Endothelial cell of umbilical vein (primary cell): ENCODE measurements around the gene RSPO3. TPM values are rescaled to one million over a fixed set of nuclear protein-coding genes. Genes with fewer than 3 reads are reported as not detected.

Source experiments
- BruUV-seq: library from RNA; stranded (reverse); fragments of 400-500 nt; replicated peaks from 2 replicates; lab custom pipeline; 2021; lab: Mats Ljungman, UMichigan
- CTCF ChIA-PET: fragments of 300-600, 350-600 bp; sonication (Branson Sonifier 250); formaldehyde crosslinking; loops from one replicate; lab custom pipeline; 2021; ENCODE audit warnings: antibody characterized with exemption, inconsistent platforms; lab: Charles Lee
- POLR2A ChIA-PET: fragments of 300-600, 350-600 bp; sonication (Branson Sonifier 250); formaldehyde crosslinking; loops from one replicate; lab custom pipeline; 2021; ENCODE audit warnings: antibody characterized with exemption, inconsistent platforms; lab: Charles Lee
- DNase-seq: peaks from one replicate; pipeline ENCODE4 v3.0.0-alpha.2; 2011; ENCODE audit warnings: low read depth, low spot score
- FAIRE-seq: peaks from 2 replicates; lab custom pipeline; 2011; peaks lifted over from hg19 to GRCh38; lab: Jason Lieb, UNC
- H2AFZ ChIP-seq: 2 replicates; pipeline ENCODE4 v1.6.0; 2012; ENCODE audit warnings: low read depth, low read length, control low read depth, inconsistent platforms
- H3K27ac ChIP-seq: 2 replicates; pipeline ENCODE4 v1.5.1; 2011; ENCODE audit warnings: low read depth, mild to moderate bottlenecking, control low read depth, low read length, moderate library complexity; ENCODE audit not compliant: insufficient read depth
- H3K27me3 ChIP-seq, 2 experiments: 2 replicates each; pipeline versions ENCODE4 v1.6.0 to v1.6.1; 2011; ENCODE audit warnings: low read length in 2 of 2, mixed read lengths in 1 of 2; ENCODE audit not compliant: control insufficient read depth in 2 of 2, insufficient read depth in 2 of 2
- H3K36me3 ChIP-seq, 2 experiments: 2 replicates in 1 of 2; 3 replicates in 1 of 2; pipeline ENCODE4 v1.5.1; 2011; ENCODE audit warnings: low read length in 2 of 2, mild to moderate bottlenecking in 1 of 2, moderate library complexity in 1 of 2; ENCODE audit not compliant: control insufficient read depth in 2 of 2, insufficient read depth in 2 of 2; ENCODE audit errors: extremely low read depth in 1 of 2
- H3K4me1 ChIP-seq: 3 replicates; pipeline ENCODE4 v1.5.1; 2011; ENCODE audit warnings: mild to moderate bottlenecking, low read length; ENCODE audit not compliant: control insufficient read depth, insufficient read depth; ENCODE audit errors: extremely low read depth
- H3K4me2 ChIP-seq: 2 replicates; pipeline ENCODE4 v1.6.1; 2011; ENCODE audit warnings: low read length, control low read depth, mixed read lengths; ENCODE audit not compliant: insufficient read depth
- H3K4me3 ChIP-seq, 3 experiments: fragments of 200-600 bp in 1 of 3; sonication (generic), shearing (Covaris generic) in 1 of 3; replicated peaks in 1 of 3; 2 replicates each; pipeline ENCODE4 v1.5.1; 2011 to 2016; ENCODE audit warnings: control low read depth in 3 of 3, low read length in 3 of 3, mild to moderate bottlenecking in 2 of 3, inconsistent platforms in 1 of 3, low read depth in 1 of 3, moderate library complexity in 1 of 3; ENCODE audit not compliant: insufficient read depth in 1 of 3
- H3K79me2 ChIP-seq: 2 replicates; pipeline ENCODE4 v1.6.0; 2012; ENCODE audit warnings: low read length, inconsistent platforms; ENCODE audit not compliant: control insufficient read depth, insufficient read depth
- H3K9ac ChIP-seq: replicated peaks from 2 replicates; pipeline ENCODE3; 2011; ENCODE audit warnings: low read length, control low read depth; ENCODE audit not compliant: insufficient read depth; ENCODE audit errors: extremely low read depth
- H3K9me1 ChIP-seq: replicated peaks from 3 replicates; pipeline ENCODE4 v1.6.0; 2011; ENCODE audit warnings: mild to moderate bottlenecking, low read length; ENCODE audit not compliant: control insufficient read depth, insufficient read depth; ENCODE audit errors: extremely low read depth
- H3K9me3 ChIP-seq: replicated peaks from 2 replicates; pipeline ENCODE4 v1.5.1; 2012; ENCODE audit warnings: low read length, inconsistent platforms; ENCODE audit not compliant: control insufficient read depth, insufficient read depth
- H4K20me1 ChIP-seq: replicated peaks from 2 replicates; pipeline ENCODE3; 2011; ENCODE audit warnings: mild to moderate bottlenecking, low read length; ENCODE audit not compliant: control insufficient read depth, insufficient read depth; ENCODE audit errors: extremely low read depth
- EZH2 ChIP-seq: IDR thresholded peaks from 2 replicates; pipeline ENCODE4 v1.6.1; 2012; ENCODE audit warnings: borderline replicate concordance, low read depth, mild to moderate bottlenecking, moderate library complexity, low read length, inconsistent platforms; ENCODE audit not compliant: severe bottlenecking
- FOS ChIP-seq: IDR thresholded peaks from 2 replicates; pipeline ENCODE4 v1.6.1; 2011; ENCODE audit warnings: mild to moderate bottlenecking, low read length, moderate library complexity, borderline replicate concordance; ENCODE audit not compliant: insufficient read depth
- GATA2 ChIP-seq: IDR thresholded peaks from 2 replicates; pipeline ENCODE4 v1.7.0; 2011; ENCODE audit warnings: low read depth, mild to moderate bottlenecking, moderate library complexity, mixed read lengths, low read length; ENCODE audit not compliant: insufficient read length, insufficient read depth
- JUN ChIP-seq: IDR thresholded peaks from 2 replicates; pipeline ENCODE4 v1.6.1; 2011; ENCODE audit warnings: borderline replicate concordance, low read depth; ENCODE audit not compliant: insufficient read length, insufficient read depth
- MYC ChIP-seq: IDR thresholded peaks from one replicate; pipeline ENCODE4 v1.6.1; 2011; ENCODE audit warnings: mild to moderate bottlenecking, low read depth, low read length
- POLR2A ChIP-seq: IDR thresholded peaks from 2 replicates; pipeline ENCODE4 v1.6.1; 2012; ENCODE audit warnings: low read depth, mild to moderate bottlenecking, control low read depth, low read length
- POLR2AphosphoS5 ChIP-seq: IDR thresholded peaks from 2 replicates; pipeline ENCODE4 v1.6.1; 2012; ENCODE audit warnings: low read depth, mild to moderate bottlenecking, control low read depth, low read length, moderate library complexity; ENCODE audit not compliant: insufficient read depth
- dilution Hi-C: fragments of 300-500 bp; cut with MboI; formaldehyde crosslinking; loops from one replicate; pipeline ENCODE4 v1.15.0; 2019; ENCODE audit warnings: low sequenced_read_pairs; ENCODE audit not compliant: extremely low pct_ligation_motif_present
- intact Hi-C: fragments of 100-400 bp; cut with micrococcal nuclease; formaldehyde crosslinking; loops from one replicate; pipeline ENCODE4 v1.10.0; 2022
- polyA plus RNA-seq, 4 experiments: library from polyadenylated mRNA; depleted of rRNA in 3 of 4; stranded (reverse) in 3 of 4; unstranded in 1 of 4; fragments of >200 nt; gene quantifications; 2 replicates each; pipeline versions ENCODE4 v1.2.1 to v1.2.3, GENCODE V29; 2011 to 2012; ENCODE audit warnings: missing spikeins in 1 of 4
- total RNA-seq: library from RNA; stranded (reverse); gene quantifications from 2 replicates; pipeline ENCODE4 v1.2.3, GENCODE V29; 2021
- TF ChIP-seq, protein P1 (sequence below), 2 donors: IDR thresholded peaks; 1 replicate in 1 of 2; 2 replicates in 1 of 2; pipeline ENCODE4 v1.5.1; 2011; ENCODE audit warnings: low read length in 2 of 2, mild to moderate bottlenecking in 2 of 2, moderate library complexity in 2 of 2, control low read depth in 1 of 2, inconsistent platforms in 1 of 2, low read depth in 1 of 2; ENCODE audit not compliant: insufficient read depth in 1 of 2; ENCODE audit errors: extremely low read depth in 1 of 2
- TF ChIP-seq, protein P2 (sequence below): IDR thresholded peaks from 2 replicates; pipeline ENCODE4 v1.6.1; 2011; ENCODE audit not compliant: insufficient read depth, insufficient read length

RSPO3 gene
- total and polyA plus RNA-seq, 2 donors (not counting 3 experiments of a cell fraction or from before 2014, with no cell fraction given): 1.8 to 11.1 TPM

DNA sequence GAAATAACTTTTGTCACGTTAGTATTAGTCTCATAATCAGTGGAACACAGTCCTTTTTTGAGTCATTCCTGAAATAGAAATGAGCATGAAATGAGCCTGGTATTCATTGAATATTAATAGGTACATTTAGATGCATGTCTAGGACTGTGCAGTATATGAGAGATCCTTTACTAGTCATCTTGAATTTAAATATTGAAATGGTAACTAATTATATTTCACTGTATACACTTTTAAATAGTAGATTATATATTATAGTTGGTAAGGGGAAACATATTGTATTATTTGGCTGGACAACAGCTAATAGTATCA, 59.4 kb downstream of the RSPO3 start:
- Histone ChIP-seq H3K9me3 (no peaks in the 10 kb centered on the region), H3K4me3 (no peak overlapping the region), H3K27ac (no peak overlapping the region), H3K4me2 (no peak overlapping the region), H3K36me3 (no peaks in the 10 kb centered on the region), H3K9ac (no peak overlapping the region), H2AFZ (no peak overlapping the region), H4K20me1 (no peaks in the 10 kb centered on the region), H3K79me2 (no peaks in the 10 kb centered on the region), H3K4me1 (peaks cover 17% of the 10 kb centered on the region), H3K9me1 (no peaks in the 10 kb centered on the region), H3K27me3 (no peaks in the 10 kb centered on the region)
- intact Hi-C loops (loop anchor here (1.0 to 2.0 kb wide), 3 partner anchors 13 to 45 kb away; no protein-coding TSS in a partner anchor), dilution Hi-C loops (no loop called here)
- BruUV-seq: no TSS peak
- FAIRE-seq (no peak), DNase-seq (no peak)
- TF ChIP-seq EZH2 (no peak), FOS (no peak), POLR2A (no peak), POLR2AphosphoS5 (no peak), MYC (no peak), JUN (no peak), GATA2 (no peak)
- TF ChIP-seq, protein P1, sequence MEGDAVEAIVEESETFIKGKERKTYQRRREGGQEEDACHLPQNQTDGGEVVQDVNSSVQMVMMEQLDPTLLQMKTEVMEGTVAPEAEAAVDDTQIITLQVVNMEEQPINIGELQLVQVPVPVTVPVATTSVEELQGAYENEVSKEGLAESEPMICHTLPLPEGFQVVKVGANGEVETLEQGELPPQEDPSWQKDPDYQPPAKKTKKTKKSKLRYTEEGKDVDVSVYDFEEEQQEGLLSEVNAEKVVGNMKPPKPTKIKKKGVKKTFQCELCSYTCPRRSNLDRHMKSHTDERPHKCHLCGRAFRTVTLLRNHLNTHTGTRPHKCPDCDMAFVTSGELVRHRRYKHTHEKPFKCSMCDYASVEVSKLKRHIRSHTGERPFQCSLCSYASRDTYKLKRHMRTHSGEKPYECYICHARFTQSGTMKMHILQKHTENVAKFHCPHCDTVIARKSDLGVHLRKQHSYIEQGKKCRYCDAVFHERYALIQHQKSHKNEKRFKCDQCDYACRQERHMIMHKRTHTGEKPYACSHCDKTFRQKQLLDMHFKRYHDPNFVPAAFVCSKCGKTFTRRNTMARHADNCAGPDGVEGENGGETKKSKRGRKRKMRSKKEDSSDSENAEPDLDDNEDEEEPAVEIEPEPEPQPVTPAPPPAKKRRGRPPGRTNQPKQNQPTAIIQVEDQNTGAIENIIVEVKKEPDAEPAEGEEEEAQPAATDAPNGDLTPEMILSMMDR (IDR thresholded peaks at IDR 0.05; ENCODE audit: extremely low read depth in 1 of 2, insufficient read depth in 1 of 2, low read depth in 1 of 2, low read length in 2 of 2): no peak
- TF ChIP-seq, protein P2, sequence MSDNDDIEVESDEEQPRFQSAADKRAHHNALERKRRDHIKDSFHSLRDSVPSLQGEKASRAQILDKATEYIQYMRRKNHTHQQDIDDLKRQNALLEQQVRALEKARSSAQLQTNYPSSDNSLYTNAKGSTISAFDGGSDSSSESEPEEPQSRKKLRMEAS: no peak
- CTCF ChIA-PET: interaction anchor here (1.6 to 4.6 kb wide), 3 partner anchors 11 to 88 kb away, joined by 3 to 24 read pairs (median 11); partner anchors contain the start of gene RNF146
- POLR2A ChIA-PET: no interaction called here
